Sigmoid colon (tissue), 7 donors: ENCODE results near the gene FANK1. TPM values are rescaled to one million over a fixed set of nuclear protein-coding genes. Genes with fewer than 3 reads are reported as not detected.

ENCODE experiments used
- DNase-seq: peaks from one replicate; pipeline ENCODE4 v3.0.0-alpha.2; 2019
- H3K27ac ChIP-seq, 4 donors: fragments of 200-600 bp; sonication (generic); one replicate each; pipeline ENCODE4 v1.5.1; 2016 to 2019; ENCODE audit warnings: mild to moderate bottlenecking in 1 of 4
- H3K27me3 ChIP-seq, 3 donors: fragments of 200-600 bp; sonication (generic); one replicate each; pipeline ENCODE4 v1.5.1; 2019; ENCODE audit warnings: mild to moderate bottlenecking in 1 of 3
- H3K36me3 ChIP-seq, 4 donors: fragments of 200-600 bp; sonication (generic); one replicate each; pipeline ENCODE4 v1.5.1; 2016 to 2019
- H3K4me1 ChIP-seq, 4 donors: fragments of 200-600 bp; sonication (generic); one replicate each; pipeline ENCODE4 v1.5.1; 2017 to 2019
- H3K4me3 ChIP-seq, 4 donors: fragments of 200-600 bp; sonication (generic); one replicate each; pipeline ENCODE4 v1.5.1; 2017 to 2019; ENCODE audit warnings: mild to moderate bottlenecking in 2 of 4, moderate library complexity in 1 of 4
- H3K9me3 ChIP-seq, 4 donors: fragments of 200-600 bp in 3 of 4; sonication (generic) in 3 of 4; one replicate each; pipeline versions ENCODE4 v1.5.1 to v1.6.1; 2013 to 2019
- CTCF ChIP-seq, 4 experiments: fragments of 450-650 bp in 3 of 4; fragments of 200-600 bp in 1 of 4; IDR thresholded peaks; one replicate each; pipeline ENCODE4 v1.5.1; 2016 to 2019; ENCODE audit warnings: antibody characterized with exemption in 4 of 4, mild to moderate bottlenecking in 3 of 4, moderate library complexity in 2 of 4
- EP300 ChIP-seq, 4 donors: sonication (generic); formaldehyde crosslinking; IDR thresholded peaks; one replicate each; pipeline ENCODE4 v1.6.1; 2017; ENCODE audit warnings: antibody characterized with exemption in 4 of 4
- POLR2A ChIP-seq, 2 donors: fragments of 450-650 bp; IDR thresholded peaks; one replicate each; pipeline ENCODE4 v1.6.1; 2016; ENCODE audit warnings: antibody characterized with exemption in 2 of 2, mild to moderate bottlenecking in 2 of 2, moderate library complexity in 2 of 2
- POLR2AphosphoS5 ChIP-seq, 4 donors: sonication (generic); formaldehyde crosslinking; IDR thresholded peaks; one replicate each; pipeline ENCODE4 v1.6.1; 2017; ENCODE audit warnings: antibody characterized with exemption in 4 of 4
- WGBS, 2 donors: extraction: QIAGEN DNeasy Blood & Tissue Kit; methylation state at CpG; one replicate each; pipeline ENCODE4 v1.1.7; 2013; 5-methylcytosine and 5-hydroxymethylcytosine counted together
- intact Hi-C: fragments of 100-400 bp; cut with DNase I; formaldehyde crosslinking; loops from one replicate; pipeline ENCODE4 v1.15.1; 2023
- polyA plus RNA-seq, 3 donors: library from polyadenylated mRNA; stranded (reverse); fragments of 200-250 nt; gene quantifications; one replicate each; pipeline ENCODE4 v1.2.3, GENCODE V29; 2013
- small RNA-seq, 3 donors: library from RNA; depleted of rRNA; stranded (forward); fragments of <200 nt; gene quantifications; one replicate each; pipeline ENCODE3, GENCODE V24; 2016
- total RNA-seq, 4 donors: library from RNA; depleted of rRNA; stranded (reverse); fragments of >200 nt; gene quantifications; one replicate each; pipeline ENCODE4 v1.1.0, GENCODE V29; 2016
- donor health status: healthy with polysubstance abuse.
- donor health status: Bipolar disorder and iron deficiency.
- donor health status: healthy.

The FANK1 gene
- total and polyA plus RNA-seq, 7 donors, result 0.71 to 12.6 (median 3.5) TPM; not detected in 1

GRCh38 chr10:126054191-126054590 is 157.8 kb downstream of the FANK1 start:
- no peaks in the 10 kb centered on the region for H3K9me3 ChIP-seq
- H3K36me3 ChIP-seq, result no peaks in the 10 kb centered on the region
- 92 to 97% methylated on average over 6 of the region's 6 CpGs for WGBS, 2 donors
- no peaks in the 10 kb centered on the region for H3K4me1 ChIP-seq
- intact Hi-C loops, result no loop called here
- peaks cover 0 to 12% (median 0%) of the 10 kb centered on the region in 3 donors for H3K27me3 ChIP-seq
- TF ChIP-seq EP300 (IDR thresholded peaks at IDR 0.05) (no peak), POLR2A (IDR thresholded peaks at IDR 0.05) (no peak), CTCF (IDR thresholded peaks at IDR 0.05) (no peak), POLR2AphosphoS5 (IDR thresholded peaks at IDR 0.05) (no peak)
- H3K4me3 ChIP-seq, result no peak overlapping the region
- no peak overlapping the region for H3K27ac ChIP-seq
- no peak for DNase-seq

- no peaks in the 10 kb centered on the region for H3K36me3 ChIP-seq
- no peak for DNase-seq
- TF ChIP-seq POLR2AphosphoS5 (IDR thresholded peaks at IDR 0.05), result no peak
- TF ChIP-seq EP300 (IDR thresholded peaks at IDR 0.05), result no peak
- TF ChIP-seq POLR2A (IDR thresholded peaks at IDR 0.05), result no peak
- no peak for TF ChIP-seq CTCF (IDR thresholded peaks at IDR 0.05)
- H3K27me3 ChIP-seq, result peaks cover 0 to 12% (median 0%) of the 10 kb centered on the region in 3 donors
- H3K27ac ChIP-seq, result no peak overlapping the region
- 79 to 86% methylated on average over 8 of the region's 8 CpGs for WGBS, 2 donors
- H3K4me1 ChIP-seq, result no peaks in the 10 kb centered on the region
- no peak overlapping the region for H3K4me3 ChIP-seq
- intact Hi-C loops, result no loop called here
- no peaks in the 10 kb centered on the region for H3K9me3 ChIP-seq
Measured at GRCh38 chr10:126057494-126057893, 161.1 kb downstream of the FANK1 start.

GRCh38 chr10:126058104-126058503 is 161.7 kb downstream of the FANK1 start:
- Histone ChIP-seq H3K27me3 (peaks cover 0 to 12% (median 0%) of the 10 kb centered on the region in 3 donors), H3K27ac (no peak overlapping the region), H3K9me3 (no peaks in the 10 kb centered on the region), H3K4me1 (peaks cover 0 to 6% (median 0%) of the 10 kb centered on the region in 4 donors), H3K4me3 (no peak overlapping the region), H3K36me3 (no peaks in the 10 kb centered on the region)
- TF ChIP-seq POLR2AphosphoS5 (IDR thresholded peaks at IDR 0.05), result no peak
- DNase-seq, result no peak
- WGBS, 2 donors, result 28 to 45% methylated on average over 6 of the region's 6 CpGs
- intact Hi-C loops, result no loop called here

- H3K36me3 ChIP-seq, result no peaks in the 10 kb centered on the region
- TF ChIP-seq EP300 (IDR thresholded peaks at IDR 0.05) (no peak), POLR2AphosphoS5 (IDR thresholded peaks at IDR 0.05) (no peak), CTCF (IDR thresholded peaks at IDR 0.05) (no peak), POLR2A (IDR thresholded peaks at IDR 0.05) (no peak)
- H3K4me1 ChIP-seq, result peaks cover 0 to 10% (median 0%) of the 10 kb centered on the region in 4 donors
- no peak for DNase-seq
- H3K27ac ChIP-seq, result no peak overlapping the region
- no peak overlapping the region for H3K4me3 ChIP-seq
- H3K9me3 ChIP-seq, result no peaks in the 10 kb centered on the region
- WGBS, 2 donors, result 21 to 36% methylated on average over 9 of the region's 9 CpGs
- intact Hi-C loops, result no loop called here
- peaks cover 0 to 12% (median 0%) of the 10 kb centered on the region in 3 donors for H3K27me3 ChIP-seq
Measured at GRCh38 chr10:126058507-126058906, 162.1 kb downstream of the FANK1 start.

Small RNAs within 50 kb of the gene (small RNA-seq; reads per million reads assigned to genes)
- gene GNG10P1 (0 reads per million in 3 donors), gene RF00017 (0 reads per million in 3 donors), gene RNU2-42P (0 reads per million in 3 donors)

Other genes with a start within 250 kb of the FANK1 start
- gene TEX36, start 213.4 kb upstream of the FANK1 start, total RNA-seq, result not detected
- gene TEX36, start 213.4 kb upstream of the FANK1 start, polyA plus RNA-seq, result not detected
- gene EDRF1, start 176.9 kb upstream of the FANK1 start, total RNA-seq, result 10 to 100 TPM; 16.1 to 20.8 (median 18.4) TPM
- 10 to 100 TPM in 1 of 3 donors, 1 to 10 TPM in 2; 3.7 to 13.2 (median 5.4) TPM for gene EDRF1, start 176.9 kb upstream of the FANK1 start, polyA plus RNA-seq
- gene MMP21, start 120.7 kb upstream of the FANK1 start, total RNA-seq, result under 1 TPM in 1 of 4 donors, not detected in 3; 0.33 TPM
- gene MMP21, start 120.7 kb upstream of the FANK1 start, polyA plus RNA-seq, result under 1 TPM in 1 of 3 donors, not detected in 2; 0.07 TPM
- gene UROS, start 73.3 kb upstream of the FANK1 start, total RNA-seq, result 10 to 100 TPM; 26.3 to 46.7 (median 36.8) TPM
- 10 to 100 TPM; 26.1 to 35.4 (median 28.5) TPM for gene UROS, start 73.3 kb upstream of the FANK1 start, polyA plus RNA-seq
- gene BCCIP, start 73.0 kb upstream of the FANK1 start, total RNA-seq, result 10 to 100 TPM; 37.7 to 54.9 (median 45.8) TPM
- gene BCCIP, start 73.0 kb upstream of the FANK1 start, polyA plus RNA-seq, result 10 to 100 TPM; 46.8 to 61.4 (median 52.7) TPM
- gene DHX32, start 15.3 kb upstream of the FANK1 start, total RNA-seq, result 10 to 100 TPM; 16.0 to 22.4 (median 21.3) TPM
- gene DHX32, start 15.3 kb upstream of the FANK1 start, polyA plus RNA-seq, result 10 to 100 TPM; 28.3 to 57.8 (median 55.9) TPM